Panc1 (cell line): ENCODE data around the gene INPP5A. TPM values are rescaled to one million over a fixed set of nuclear protein-coding genes. Genes with fewer than 3 reads are reported as not detected.

Experiments used
- ATAC-seq: fragments of 200-7000 bp; cut with Tn5 transposase; 2 replicates; pipeline ENCODE4 v1.9.1; 2020; ENCODE audit warnings: mild to moderate bottlenecking, moderate library complexity
- BruUV-seq: library from RNA; stranded (reverse); fragments of 400-500 nt; replicated peaks from 2 replicates; lab custom pipeline; 2021; lab: Mats Ljungman, UMichigan
- CTCF ChIA-PET: fragments of 300-600 bp; sonication (Branson Sonifier 250); formaldehyde crosslinking; loops from one replicate; lab custom pipeline; 2022; ENCODE audit warnings: antibody characterized with exemption; lab: Charles Lee
- POLR2A ChIA-PET: fragments of 300-600 bp; sonication (Branson Sonifier 250); formaldehyde crosslinking; loops from one replicate; lab custom pipeline; 2022; ENCODE audit warnings: antibody characterized with exemption; lab: Charles Lee
- DNase-seq: peaks from one replicate; pipeline ENCODE4 v3.0.0-alpha.2; 2010; ENCODE audit warnings: low read depth, low spot score
- H3K27ac ChIP-seq: 2 replicates; pipeline ENCODE4 v1.5.1; 2011; ENCODE audit warnings: mild to moderate bottlenecking, low read length, inconsistent platforms
- H3K27me3 ChIP-seq: fragments of 200-500 bp; sonication (Bioruptor generic); 2 replicates; pipeline ENCODE4 v1.6.0; 2014; ENCODE audit warnings: low read length, inconsistent platforms; ENCODE audit not compliant: control insufficient read depth, insufficient read depth
- H3K36me3 ChIP-seq: fragments of 200-500 bp; sonication (Bioruptor generic); 2 replicates; pipeline ENCODE4 v1.5.1; 2014; ENCODE audit warnings: inconsistent platforms, mild to moderate bottlenecking, low read length, moderate library complexity; ENCODE audit not compliant: control insufficient read depth, insufficient read depth
- H3K4me1 ChIP-seq: 2 replicates; pipeline ENCODE4 v1.5.1; 2011; ENCODE audit warnings: inconsistent platforms, mild to moderate bottlenecking, low read length, moderate library complexity; ENCODE audit not compliant: control insufficient read depth, insufficient read depth
- H3K4me3 ChIP-seq, 2 experiments: 2 replicates each; pipeline ENCODE4 v1.5.1; 2011 to 2012; ENCODE audit warnings: low read depth in 2 of 2, low read length in 2 of 2, mild to moderate bottlenecking in 2 of 2, inconsistent platforms in 1 of 2, moderate library complexity in 1 of 2
- H3K9me3 ChIP-seq: fragments of 200-500 bp; sonication (Bioruptor generic); 2 replicates; pipeline ENCODE4 v1.5.1; 2014; ENCODE audit warnings: low read depth, mild to moderate bottlenecking, inconsistent platforms, low read length, moderate library complexity; ENCODE audit not compliant: control insufficient read depth, insufficient read depth
- CTCF ChIP-seq: fragments of 450-650 bp; IDR thresholded peaks from 2 replicates; pipeline ENCODE4 v1.5.1; 2017; ENCODE audit warnings: mild to moderate bottlenecking
- POLR2AphosphoS5 ChIP-seq: IDR thresholded peaks from 2 replicates; pipeline ENCODE4 v1.6.1; 2012; ENCODE audit warnings: mild to moderate bottlenecking, low read depth, low read length, moderate library complexity
- REST ChIP-seq, 2 experiments: IDR thresholded peaks; 2 replicates each; pipeline ENCODE4 v1.6.1; 2011 to 2012; ENCODE audit warnings: low read depth in 2 of 2, control low read depth in 1 of 2, low read length in 1 of 2, mild to moderate bottlenecking in 1 of 2, moderate library complexity in 1 of 2; ENCODE audit not compliant: insufficient read depth in 1 of 2
- SIN3A ChIP-seq: IDR thresholded peaks from 2 replicates; pipeline ENCODE4 v1.6.1; 2012; ENCODE audit warnings: low read depth, mild to moderate bottlenecking, low read length, moderate library complexity, borderline replicate concordance; ENCODE audit not compliant: insufficient read depth
- TCF7L2 ChIP-seq: IDR thresholded peaks from 2 replicates; pipeline ENCODE4 v1.6.1; 2011; ENCODE audit warnings: mild to moderate bottlenecking, low read depth, low read length, inconsistent platforms
- in situ Hi-C: cut with HindIII; loops from 2 replicates; pipeline ENCODE4 v1.10.0; 2016; ENCODE audit warnings: low sequenced_read_pairs, low pct_unique_long_range_greater_than_20kb
- intact Hi-C: fragments of 100-400 bp; cut with micrococcal nuclease; formaldehyde crosslinking; loops from one replicate; pipeline ENCODE4 v1.10.0; 2022; ENCODE audit not compliant: unreplicated experiment
- total RNA-seq: library from RNA; stranded (reverse); gene quantifications from one replicate; pipeline ENCODE4 v1.2.1, GENCODE V29; 2021; ENCODE audit not compliant: unreplicated experiment

INPP5A gene
- total RNA-seq, 1 experiment from 2014 or later = 60.0 TPM

GRCh38 chr10:132729810-132730572 is 192.4 kb downstream of the INPP5A start:
- DNase-seq = no peak
- TF ChIP-seq POLR2AphosphoS5 = no peak
- no peak for TF ChIP-seq TCF7L2
- no peak for TF ChIP-seq REST (IDR thresholded peaks at IDR 0.05; ENCODE audit: insufficient read depth in 1 of 2, low read depth in 2 of 2, low read length in 1 of 2)
- TF ChIP-seq SIN3A = no peak
- no peak for TF ChIP-seq CTCF
- ChIA-PET POLR2A (no interaction called here), CTCF (no interaction called here)
- Histone ChIP-seq H3K4me3 (no peak overlapping the region), H3K9me3 (no peaks in the 10 kb centered on the region), H3K27ac (no peak overlapping the region), H3K4me1 (no peaks in the 10 kb centered on the region), H3K27me3 (no peaks in the 10 kb centered on the region), H3K36me3 (no peaks in the 10 kb centered on the region)
- ATAC-seq = no peak
- in situ Hi-C loops (no loop called here), intact Hi-C loops (no loop called here)
- no TSS peak for BruUV-seq

- ChIA-PET CTCF (no interaction called here), POLR2A (no interaction called here)
- DNase-seq = no peak
- Histone ChIP-seq H3K36me3 (no peaks in the 10 kb centered on the region), H3K27ac (no peak overlapping the region), H3K4me1 (no peaks in the 10 kb centered on the region), H3K4me3 (no peak overlapping the region), H3K9me3 (no peaks in the 10 kb centered on the region), H3K27me3 (no peaks in the 10 kb centered on the region)
- ATAC-seq = no peak
- BruUV-seq = no TSS peak
- TF ChIP-seq SIN3A (no peak), TCF7L2 (no peak)
- in situ Hi-C loops (no loop called here), intact Hi-C loops (no loop called here)
These were observed 193.0 kb downstream of the INPP5A start for GRCh38 chr10:132730573-132730953.

DNA sequence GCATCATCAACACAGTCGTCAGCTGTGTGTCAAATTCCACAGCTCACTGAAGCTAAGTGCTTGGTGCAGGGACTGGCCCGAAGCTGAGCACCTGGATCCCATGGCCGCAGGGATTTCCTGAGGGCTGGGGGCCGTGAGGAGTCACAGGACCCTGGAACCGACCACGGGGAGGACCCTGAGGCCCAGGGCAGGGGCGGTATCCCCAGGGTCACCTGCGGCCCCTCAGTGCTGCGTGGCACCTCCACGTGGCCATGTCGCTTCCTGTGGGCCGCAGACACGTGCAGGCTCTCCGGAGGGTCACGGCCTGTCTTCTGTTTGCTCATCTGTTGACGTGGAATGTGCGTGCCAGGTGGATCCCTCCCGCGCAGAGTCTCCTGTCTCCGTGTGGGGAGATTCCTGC is 194.9 kb downstream of the INPP5A start:
- intact Hi-C loops (no loop called here), in situ Hi-C loops (no loop called here)
- DNase-seq (no peak), ATAC-seq (no peak)
- CTCF ChIA-PET = no interaction called here
- POLR2A ChIA-PET = no interaction called here
- H3K4me1 ChIP-seq = no peaks in the 10 kb centered on the region
- no peaks in the 10 kb centered on the region for H3K27me3 ChIP-seq
- no peak for TF ChIP-seq TCF7L2
- no peak for TF ChIP-seq REST (IDR thresholded peaks at IDR 0.05; ENCODE audit: insufficient read depth in 1 of 2, low read depth in 2 of 2, low read length in 1 of 2)
- TF ChIP-seq SIN3A = no peak
- no peak for TF ChIP-seq CTCF
- no peak for TF ChIP-seq POLR2AphosphoS5
- no peak overlapping the region for H3K4me3 ChIP-seq
- no peaks in the 10 kb centered on the region for H3K36me3 ChIP-seq
- no peaks in the 10 kb centered on the region for H3K9me3 ChIP-seq
- H3K27ac ChIP-seq = no peak overlapping the region
- no TSS peak for BruUV-seq
